Motor neuron (in vitro differentiated cells): ENCODE measurements around the gene COL5A2. TPM values are rescaled to one million over a fixed set of nuclear protein-coding genes. Genes with fewer than 3 reads are reported as not detected.

Source experiments
- ATAC-seq, 8 experiments: fragments of 200-7000 bp; cut with Tn5 transposase; replicated peaks in 6 of 8; 2 replicates each; pipeline ENCODE4 v1.8.0; 2021; ENCODE audit warnings: mild to moderate bottlenecking in 8 of 8, moderate library complexity in 8 of 8
- H3K27ac ChIP-seq, 2 donors: fragments of 250-450 bp; sonication (Bioruptor Pico); 2 replicates each; pipeline ENCODE4 v1.9.0; 2021; ENCODE audit warnings: antibody characterized with exemption in 2 of 2, mild to moderate bottlenecking in 2 of 2, moderate library complexity in 1 of 2
- H3K4me1 ChIP-seq, 2 donors: fragments of 250-450 bp; sonication (Bioruptor Pico); replicated peaks in 1 of 2; 2 replicates each; pipeline ENCODE4 v1.6.1; 2021; ENCODE audit warnings: antibody characterized with exemption in 2 of 2, mild to moderate bottlenecking in 2 of 2, moderate library complexity in 1 of 2
- H3K4me3 ChIP-seq, 5 donors: fragments of 250-450 bp; sonication (Bioruptor Pico); 2 replicates each; pipeline ENCODE4 v1.9.0; 2021; ENCODE audit warnings: antibody characterized with exemption in 5 of 5, mild to moderate bottlenecking in 5 of 5, moderate library complexity in 4 of 5
- WGBS, 10 experiments: fragments of 450-650 bp; shearing (Covaris generic); methylation state at CpG; one replicate each; pipeline ENCODE4 v1.0.0; 2022; 5-methylcytosine and 5-hydroxymethylcytosine counted together
- in situ Hi-C, 9 experiments: fragments of 400-800 bp; cut with MboI; loops; one replicate each; pipeline ENCODE4 v1.15.0; 2021; ENCODE audit warnings: low sequenced_read_pairs in 9 of 9, low pct_unique_long_range_greater_than_20kb in 2 of 9; ENCODE audit not compliant: unreplicated experiment in 9 of 9
- total RNA-seq, 8 experiments: library from RNA; unstranded; fragments of 300-600 nt; gene quantifications; 2 replicates each; pipeline versions ENCODE4 v1.2.3 to v1.2.4, GENCODE V29; 2022

Gene COL5A2
- total RNA-seq, 8 experiments from 2014 or later = 4.8 to 678 (median 190) TPM

DNA sequence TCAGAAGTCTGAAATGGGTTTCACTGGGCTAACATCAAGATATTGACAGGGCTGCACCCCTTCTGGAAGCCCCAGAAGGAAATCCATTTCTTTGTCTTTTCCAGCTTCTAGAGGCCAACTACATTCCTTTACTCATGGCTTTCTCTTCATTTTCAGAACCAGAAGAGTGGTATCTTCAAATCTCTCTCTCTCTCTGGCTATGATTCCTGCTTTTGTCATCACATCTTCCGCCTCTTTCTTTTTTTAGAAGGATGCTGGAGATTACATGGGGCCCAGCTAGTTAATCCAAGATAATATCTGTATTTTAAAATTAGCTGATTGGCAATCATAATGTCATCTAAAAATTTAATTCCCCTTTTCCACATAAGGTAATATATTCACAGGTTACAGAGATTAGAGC, 23.8 kb downstream of the COL5A2 start:
- H3K4me1 ChIP-seq = no peaks in the 10 kb centered on the region
- no peak overlapping the region for H3K27ac ChIP-seq
- H3K4me3 ChIP-seq = no peak overlapping the region
- ATAC-seq = no peak
- in situ Hi-C loops = no loop called here
- 50 to 100% (median 100%) methylated on average over 1 of the region's 1 CpG; no CpG with 5 or more reads in 2 of the 10 experiments for WGBS, 10 experiments

GRCh38 chr2:189153619-189154018, 25.9 kb downstream of the COL5A2 start:
- 7 to 100% (median 25%) methylated on average over 1 to 2 of the region's 2 CpGs; no CpG with 5 or more reads in 3 of the 10 experiments for WGBS, 10 experiments
- no peak overlapping the region for H3K4me3 ChIP-seq
- no peaks in the 10 kb centered on the region for H3K4me1 ChIP-seq
- ATAC-seq = peak in 3 of 8 experiments; percentile 3 to 27 (median 7)
- H3K27ac ChIP-seq = no peak overlapping the region
- in situ Hi-C loops = no loop called here

GRCh38 chr2:189152483-189152882, 27.1 kb downstream of the COL5A2 start:
- ATAC-seq = no peak
- 20 to 100% (median 98%) methylated on average over 1 to 3 of the region's 3 CpGs; no CpG with 5 or more reads in 2 of the 10 experiments for WGBS, 10 experiments
- no peak overlapping the region for H3K27ac ChIP-seq
- no peaks in the 10 kb centered on the region for H3K4me1 ChIP-seq
- H3K4me3 ChIP-seq = no peak overlapping the region
- in situ Hi-C loops = no loop called here

GRCh38 chr2:189151906-189152305, 27.7 kb downstream of the COL5A2 start:
- in situ Hi-C loops = no loop called here
- ATAC-seq = no peak

DNA sequence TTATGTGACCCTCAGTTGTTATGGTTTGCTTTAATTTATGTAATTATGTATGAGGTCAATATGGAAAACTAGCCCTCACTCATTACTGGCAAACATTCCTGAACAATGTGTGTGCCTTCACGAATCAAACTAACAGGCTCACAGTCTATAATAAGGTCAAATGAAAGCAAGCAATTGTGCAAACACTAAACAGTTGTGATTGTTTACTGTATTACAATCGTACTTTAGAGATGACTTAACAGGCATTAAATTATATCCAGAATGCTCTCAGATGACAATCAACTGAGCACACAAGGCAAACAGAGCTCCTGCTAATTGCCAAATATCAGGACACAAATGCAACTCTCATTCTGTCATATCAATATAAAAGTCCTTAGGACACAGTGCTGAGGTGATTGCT, 29.5 kb downstream of the COL5A2 start:
- no peak overlapping the region for H3K27ac ChIP-seq
- 0 to 71% (median 28%) methylated on average over 1 to 2 of the region's 2 CpGs; no CpG with 5 or more reads in 4 of the 10 experiments for WGBS, 10 experiments
- peak in 6 of 8 experiments; percentile 24 to 90 (median 78) for ATAC-seq
- no peak overlapping the region for H3K4me3 ChIP-seq
- H3K4me1 ChIP-seq = no peaks in the 10 kb centered on the region
- in situ Hi-C loops = no loop called here

More at GRCh38 chr2:189151906-189152305, 27.7 kb downstream of the COL5A2 start:
- Histone ChIP-seq H3K4me1 (no peaks in the 10 kb centered on the region), H3K4me3 (no peak overlapping the region), H3K27ac (no peak overlapping the region)

DNA sequence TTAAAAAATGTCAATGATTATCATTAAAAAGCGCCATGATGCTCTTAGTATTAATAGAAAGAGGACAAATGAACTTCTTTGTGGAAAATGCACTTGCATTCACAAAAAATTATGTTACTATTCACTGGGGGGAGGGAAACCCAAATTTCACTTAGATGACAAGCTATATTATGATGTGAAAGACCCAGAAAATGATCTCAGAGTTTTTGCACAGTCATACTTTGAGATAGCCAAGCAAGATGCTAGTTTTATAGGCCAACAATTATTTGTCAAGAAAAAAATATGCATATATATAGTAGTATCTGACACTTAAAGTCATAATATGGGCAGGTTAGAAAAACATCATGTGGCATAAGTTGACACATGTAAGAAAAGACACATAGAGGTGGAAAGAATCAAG, 31.6 kb downstream of the COL5A2 start:
- no peak overlapping the region for H3K4me3 ChIP-seq
- in situ Hi-C loops = no loop called here
- no peak for ATAC-seq
- no peak overlapping the region for H3K27ac ChIP-seq
- peaks cover 0 to 8% of the 10 kb centered on the region in 2 donors for H3K4me1 ChIP-seq
- 50 to 100% (median 94%) methylated on average over 1 of the region's 1 CpG; no CpG with 5 or more reads in 2 of the 10 experiments for WGBS, 10 experiments

DNA sequence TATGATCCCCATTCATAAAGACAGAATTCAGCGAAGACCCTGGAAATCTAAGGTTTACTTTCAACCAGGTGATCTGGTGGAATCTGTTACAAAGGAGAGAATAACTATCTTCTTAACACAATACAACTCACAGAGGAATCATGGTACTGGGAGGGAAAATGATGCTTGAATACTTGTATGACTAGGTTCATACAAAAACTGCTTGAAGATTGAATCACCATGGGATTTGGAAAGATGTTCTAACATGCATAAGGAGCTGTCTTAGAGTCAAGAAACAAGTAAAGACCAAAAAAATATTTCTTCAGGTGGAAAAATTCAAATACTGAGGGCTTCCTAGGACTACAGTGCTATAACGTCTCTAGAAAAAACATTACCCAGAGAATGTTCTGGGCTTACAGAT, 32.2 kb downstream of the COL5A2 start:
- no peak overlapping the region for H3K27ac ChIP-seq
- H3K4me1 ChIP-seq = peaks cover 0 to 8% of the 10 kb centered on the region in 2 donors
- in situ Hi-C loops = no loop called here
- H3K4me3 ChIP-seq = no peak overlapping the region
- no peak for ATAC-seq
- WGBS, 10 experiments = 60 to 100% (median 85%) methylated on average over 1 to 2 of the region's 2 CpGs; no CpG with 5 or more reads in 1 of the 10 experiments

DNA sequence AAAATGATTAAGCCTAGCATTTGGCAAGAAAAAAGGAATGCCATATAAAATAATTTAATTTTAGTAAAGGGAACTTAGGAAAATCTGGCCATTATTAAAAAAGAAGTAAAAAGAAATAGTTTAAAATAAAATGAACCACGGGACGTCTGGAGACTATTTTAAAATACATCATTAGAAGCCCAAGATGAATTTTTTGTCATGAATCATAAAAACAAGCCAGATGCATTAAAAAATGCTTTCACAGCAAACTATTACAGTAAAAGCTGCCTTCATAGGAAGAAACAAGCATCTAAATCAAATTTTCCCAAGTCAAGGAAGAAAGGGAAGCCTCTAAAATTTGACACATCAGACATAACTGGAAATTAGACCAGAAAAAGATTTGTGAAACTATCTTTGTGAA, 33.0 kb downstream of the COL5A2 start:
- no peak overlapping the region for H3K4me3 ChIP-seq
- no peak overlapping the region for H3K27ac ChIP-seq
- in situ Hi-C loops = no loop called here
- peaks cover 0 to 8% of the 10 kb centered on the region in 2 donors for H3K4me1 ChIP-seq
- no peak for ATAC-seq
- 0 to 89% (median 43%) methylated on average over 1 to 2 of the region's 2 CpGs; no CpG with 5 or more reads in 1 of the 10 experiments for WGBS, 10 experiments

DNA sequence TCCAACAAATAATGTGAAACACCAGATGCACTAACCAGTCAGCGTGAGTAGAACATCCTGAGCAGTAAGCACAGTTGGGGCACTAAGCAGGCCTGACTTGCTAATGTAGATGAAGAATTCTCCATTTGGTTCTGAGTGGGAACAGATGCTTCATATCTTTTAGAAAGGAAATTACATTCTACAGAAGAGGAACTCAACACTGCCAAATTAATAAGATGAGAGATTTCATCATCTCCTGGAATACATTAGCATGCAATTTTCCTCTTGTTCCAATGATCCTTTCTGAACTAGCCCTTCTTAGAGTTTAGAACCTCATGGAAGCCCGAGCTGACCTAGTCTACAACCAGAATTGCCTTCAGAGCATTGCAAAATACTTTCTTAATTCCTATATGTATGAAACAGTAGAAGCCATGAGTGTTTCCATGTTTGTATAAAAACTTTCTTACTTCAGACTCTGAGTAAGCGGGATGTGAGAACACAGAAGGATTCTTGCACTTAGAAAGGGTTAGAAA, 34.8 kb downstream of the COL5A2 start:
- H3K27ac ChIP-seq = no peak overlapping the region
- peaks cover 0 to 8% of the 10 kb centered on the region in 2 donors for H3K4me1 ChIP-seq
- 8 to 100% (median 84%) methylated on average over 1 to 3 of the region's 3 CpGs; no CpG with 5 or more reads in 1 of the 10 experiments for WGBS, 10 experiments
- in situ Hi-C loops = no loop called here
- H3K4me3 ChIP-seq = no peak overlapping the region
- ATAC-seq = peak in 3 of 8 experiments; percentile 71 to 74 (median 73)

- H3K27ac ChIP-seq = no peak overlapping the region
- peaks cover 0 to 8% of the 10 kb centered on the region in 2 donors for H3K4me1 ChIP-seq
- H3K4me3 ChIP-seq = no peak overlapping the region
- in situ Hi-C loops = no loop called here
- WGBS, 10 experiments = 0 to 85% (median 20%) methylated on average over 1 to 2 of the region's 2 CpGs; no CpG with 5 or more reads in 1 of the 10 experiments
- ATAC-seq = peak in 4 of 8 experiments; percentile 33 to 75 (median 66)
Observed at GRCh38 chr2:189143925-189144324, 35.6 kb downstream of the COL5A2 start.

GRCh38 chr2:189142893-189143759, 36.4 kb downstream of the COL5A2 start:
- H3K4me3 ChIP-seq = no peak overlapping the region
- peaks cover 0 to 8% of the 10 kb centered on the region in 2 donors for H3K4me1 ChIP-seq
- 44 to 100% (median 87%) methylated on average over 2 to 4 of the region's 4 CpGs; no CpG with 5 or more reads in 1 of the 10 experiments for WGBS, 10 experiments
- ATAC-seq = peak in 3 of 8 experiments; percentile 16 to 33 (median 22)
- H3K27ac ChIP-seq = no peak overlapping the region
- in situ Hi-C loops = no loop called here

DNA sequence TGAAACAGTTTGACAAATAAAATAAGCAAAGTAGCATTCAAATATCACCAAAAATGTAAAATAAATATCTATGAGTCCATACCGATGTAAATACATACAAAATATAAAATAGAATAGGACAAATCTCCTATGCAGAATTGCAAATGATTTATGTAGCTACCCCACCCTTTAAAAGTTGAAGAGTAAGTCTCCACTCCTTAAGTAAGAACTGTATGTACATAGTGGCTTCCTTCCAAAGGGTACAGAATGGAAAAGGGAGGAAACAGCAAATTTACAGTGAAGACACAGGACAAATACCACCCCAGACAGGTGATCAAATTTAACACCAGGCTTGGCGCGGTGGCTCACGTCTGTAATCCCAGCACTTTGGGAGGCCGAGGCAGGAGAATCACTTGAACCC, 40.8 kb downstream of the COL5A2 start:
- peak in 3 of 8 experiments; percentile 20 to 72 (median 59) for ATAC-seq
- in situ Hi-C loops = no loop called here
- no peaks in the 10 kb centered on the region for H3K4me1 ChIP-seq
- no peak overlapping the region for H3K27ac ChIP-seq
- no peak overlapping the region for H3K4me3 ChIP-seq
- 0 to 100% (median 60%) methylated on average over 1 to 5 of the region's 5 CpGs; no CpG with 5 or more reads in 1 of the 10 experiments for WGBS, 10 experiments

GRCh38 chr2:189137519-189137918, 42.0 kb downstream of the COL5A2 start:
- in situ Hi-C loops = no loop called here
- Histone ChIP-seq H3K4me1 (no peaks in the 10 kb centered on the region), H3K4me3 (no peak overlapping the region), H3K27ac (no peak overlapping the region)
- ATAC-seq = no peak
- 67 to 100% (median 94%) methylated on average over 1 of the region's 1 CpG; no CpG with 5 or more reads in 4 of the 10 experiments for WGBS, 10 experiments
